H1 (cell line): ENCODE data around the gene DOLK. TPM values are rescaled to one million over a fixed set of nuclear protein-coding genes. Genes with fewer than 3 reads are reported as not detected.

ENCODE experiments used
- CBX8 ChIP-seq: fragments of 300-800, 300-1000 bp; sonication (generic); IDR thresholded peaks from 2 replicates; pipeline ENCODE4 v1.7.1; 2016; ENCODE audit warnings: low read depth, low read length, borderline replicate concordance
- CHD7 ChIP-seq: fragments of 300-600 bp; sonication (generic); IDR thresholded peaks from 2 replicates; pipeline ENCODE4 v1.7.1; 2012; ENCODE audit warnings: low read length, moderate library complexity, mild to moderate bottlenecking, inconsistent platforms; ENCODE audit not compliant: insufficient replicate concordance
- E2F6 ChIP-seq: IDR thresholded peaks from 2 replicates; pipeline ENCODE4 v1.6.1; 2012; ENCODE audit warnings: inconsistent platforms
- EZH2 ChIP-seq: fragments of 200-600 bp; sonication (generic); IDR thresholded peaks from 2 replicates; pipeline ENCODE4 v1.7.1; 2012; ENCODE audit warnings: low read depth, mild to moderate bottlenecking, moderate library complexity, low read length, inconsistent platforms; ENCODE audit not compliant: severe bottlenecking
- FOSL1 ChIP-seq: IDR thresholded peaks from 2 replicates; pipeline ENCODE4 v1.6.1; 2011; ENCODE audit warnings: mild to moderate bottlenecking, low read depth, low read length, moderate library complexity; ENCODE audit not compliant: insufficient read depth
- JUND ChIP-seq: IDR thresholded peaks from 2 replicates; pipeline ENCODE4 v1.6.1; 2011; ENCODE audit warnings: mild to moderate bottlenecking, improper control_type of control experiment, low read length
- POLR2A ChIP-seq, 2 experiments: IDR thresholded peaks; 1 replicate in 1 of 2; 2 replicates in 1 of 2; pipeline ENCODE4 v1.6.1; 2011; ENCODE audit warnings: low read depth in 2 of 2, low read length in 2 of 2, mild to moderate bottlenecking in 2 of 2; ENCODE audit errors: control extremely low read depth in 1 of 2
- RBBP5 ChIP-seq: IDR thresholded peaks from 2 replicates; pipeline ENCODE4 v1.7.1; 2012; ENCODE audit warnings: low read depth, mild to moderate bottlenecking, inconsistent platforms, low read length, moderate library complexity, borderline replicate concordance
- RFX5 ChIP-seq: IDR thresholded peaks from 2 replicates; pipeline ENCODE4 v1.6.1; 2011; ENCODE audit warnings: low read depth, low read length, improper control_type of control experiment, borderline replicate concordance
- TAF1 ChIP-seq: IDR thresholded peaks from 2 replicates; pipeline ENCODE4 v1.6.1; 2011; ENCODE audit warnings: mild to moderate bottlenecking, low read depth, low read length
- TBP ChIP-seq: IDR thresholded peaks from 2 replicates; pipeline ENCODE4 v1.6.1; 2011; ENCODE audit warnings: low read depth, low read length, improper control_type of control experiment
- YY1 ChIP-seq: IDR thresholded peaks from 2 replicates; pipeline ENCODE4 v1.6.1; 2011; ENCODE audit warnings: low read depth, mild to moderate bottlenecking, low read length
- polyA plus RNA-seq, 7 experiments: library from polyadenylated mRNA; depleted of rRNA in 3 of 7; stranded (reverse) in 5 of 7; unstranded in 2 of 7; fragments of >200 nt in 5 of 7; fragments of 200-250 nt in 2 of 7; gene quantifications; 1 replicate in 5 of 7; 2 replicates in 1 of 7; 4 replicates in 1 of 7; pipeline versions ENCODE4 v1.2.1 to v1.2.3, GENCODE V29; 2011 to 2013; ENCODE audit warnings: missing spikeins in 2 of 7, mixed read lengths in 2 of 7
- total RNA-seq: library from RNA; stranded (reverse); fragmentation: NEBNext Ultra II Directional; extraction: Animal tissue kit (Norgen Biotek cat#: 25700); gene quantifications from 2 replicates; pipeline ENCODE4 v1.2.1, GENCODE V29; 2021

The DOLK gene
- total and polyA plus RNA-seq, 2 of the 8 experiments (the other 6 are each of a cell fraction or from before 2014, with no cell fraction given), result 17.2 to 44.3 TPM

- TF ChIP-seq CHD7 (no peak), TAF1 (no peak), POLR2A (IDR thresholded peaks at IDR 0.05; ENCODE audit: control extremely low read depth in 1 of 2, low read depth in 2 of 2, low read length in 2 of 2) (no peak), CBX8 (no peak), RFX5 (no peak), YY1 (no peak), EZH2 (no peak), RBBP5 (no peak), JUND (no peak), E2F6 (no peak), TBP (no peak), FOSL1 (no peak)
Observed at GRCh38 chr9:128905964-128906363, 41.4 kb downstream of the DOLK start (continued).
